NCI-H748 treated with DMSO at 0.1 percent for 48 hours (cell line): ENCODE results near the gene C11orf71.

Source experiments
- DNase-seq: peaks from one replicate; lab custom pipeline; 2025; lab: John Stamatoyannopoulos, UW

The C11orf71 gene

DNA sequence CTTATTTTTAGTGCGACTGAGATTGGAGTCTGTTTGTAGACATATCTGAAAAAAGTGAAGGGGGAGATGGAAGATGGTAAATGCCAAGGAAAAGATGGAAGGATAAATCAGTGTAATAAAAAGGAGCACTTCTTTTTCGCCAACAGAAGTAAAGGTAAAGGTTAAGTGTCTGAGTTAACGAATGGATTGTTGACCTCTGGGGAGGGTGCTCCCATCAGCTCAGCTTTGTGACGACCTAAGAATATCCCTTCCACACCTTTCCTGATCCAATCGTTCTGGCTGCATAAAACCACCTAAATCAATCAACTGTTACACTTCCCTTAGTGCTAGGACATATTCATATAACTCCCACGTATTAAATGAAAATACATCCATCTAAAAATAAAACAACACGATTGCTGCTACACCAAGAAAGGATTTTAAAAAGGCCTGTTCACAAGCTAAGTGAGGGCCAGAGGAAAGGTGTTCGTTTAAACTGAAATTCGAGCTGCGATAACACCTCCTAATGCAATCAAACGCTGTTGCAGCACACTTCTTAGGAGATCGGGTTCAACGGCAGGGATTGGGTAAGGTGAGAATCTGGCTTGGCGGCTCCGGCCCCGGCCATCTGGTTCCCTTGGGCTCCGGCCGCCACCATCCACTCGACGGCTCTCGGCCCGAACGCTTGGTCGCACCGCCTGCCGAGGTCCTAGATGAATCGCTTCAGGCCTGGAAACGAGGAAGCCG lies 658 bp downstream of the C11orf71 start:
- peak; percentile 33 for DNase-seq

GRCh38 chr11:114398303-114398920 lies 1.9 kb downstream of the C11orf71 start:
- no peak for DNase-seq

DNA sequence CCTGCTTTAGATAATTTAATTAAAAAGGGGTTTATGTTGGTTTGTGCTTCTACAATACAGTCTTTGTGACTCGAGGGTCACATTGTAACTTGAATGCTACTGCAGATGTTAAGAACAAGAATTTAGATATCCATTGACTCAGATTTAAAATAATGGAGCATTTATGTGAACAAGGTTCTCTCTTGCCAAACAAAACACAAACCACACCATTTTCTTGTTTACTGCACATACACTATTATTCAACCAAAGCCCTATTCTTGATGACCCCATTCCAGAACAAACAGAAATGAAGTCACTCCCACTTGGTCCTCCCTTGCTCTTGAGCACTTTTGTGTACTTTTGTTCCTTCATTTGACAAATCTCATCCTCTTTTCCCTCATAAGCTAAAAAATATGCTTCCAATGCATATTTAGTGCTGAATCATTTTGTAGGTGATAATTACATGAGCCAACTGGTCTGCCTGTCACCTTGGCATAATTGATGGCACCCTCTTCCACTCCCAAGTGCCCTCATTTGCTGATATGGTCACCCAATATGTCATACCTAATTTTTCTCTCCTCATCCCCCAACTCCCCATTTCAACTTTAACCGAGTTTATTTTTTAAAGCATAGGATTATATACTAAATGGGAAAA lies 2.8 kb downstream of the C11orf71 start:
- no peak for DNase-seq

DNA sequence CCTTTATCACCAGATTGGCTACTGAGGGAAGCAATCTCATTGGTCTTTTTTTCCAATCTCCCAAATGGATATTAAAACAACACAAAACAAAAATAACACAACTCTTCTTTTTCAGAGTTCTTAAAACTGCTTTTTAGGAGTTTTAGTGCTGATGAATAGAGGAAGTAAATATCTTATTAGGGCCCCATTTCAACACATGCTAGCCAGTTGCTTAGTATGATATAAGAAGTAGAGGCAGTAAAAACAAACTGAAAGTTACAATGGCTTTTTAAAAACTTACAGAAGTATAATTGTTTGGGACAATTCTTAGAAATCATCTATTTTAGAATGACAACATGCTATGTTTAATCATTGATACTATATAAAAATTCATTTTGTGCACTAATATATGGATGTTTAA lies 3.4 kb downstream of the C11orf71 start:
- DNase-seq, result no peak

GRCh38 chr11:114395736-114396135 lies 4.6 kb downstream of the C11orf71 start:
- DNase-seq, result no peak

GRCh38 chr11:114392735-114393667 lies 7.3 kb downstream of the C11orf71 start:
- DNase-seq, result no peak

GRCh38 chr11:114386545-114386944 lies 13.8 kb downstream of the C11orf71 start:
- no peak for DNase-seq

DNA sequence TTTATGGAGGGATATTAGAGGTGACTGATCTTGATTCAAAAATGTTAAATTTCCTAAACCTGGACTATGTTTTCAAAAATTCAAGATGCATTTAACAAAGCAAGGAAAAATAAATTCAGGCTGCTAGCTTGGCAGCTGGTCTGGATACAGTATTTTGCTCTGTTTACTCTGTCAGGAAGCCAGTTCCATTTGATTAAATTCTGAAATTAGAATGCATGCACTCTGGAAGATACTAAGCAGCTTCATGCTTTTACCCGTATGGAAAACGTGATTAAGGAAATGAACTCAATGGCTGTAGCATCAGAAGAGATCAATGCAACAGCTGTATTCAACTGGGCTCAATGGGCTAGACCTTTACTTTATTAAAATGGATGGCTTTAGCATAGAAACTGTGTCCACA lies 14.2 kb downstream of the C11orf71 start:
- DNase-seq, result no peak

GRCh38 chr11:114384487-114384886 lies 15.8 kb downstream of the C11orf71 start:
- DNase-seq, result no peak

DNA sequence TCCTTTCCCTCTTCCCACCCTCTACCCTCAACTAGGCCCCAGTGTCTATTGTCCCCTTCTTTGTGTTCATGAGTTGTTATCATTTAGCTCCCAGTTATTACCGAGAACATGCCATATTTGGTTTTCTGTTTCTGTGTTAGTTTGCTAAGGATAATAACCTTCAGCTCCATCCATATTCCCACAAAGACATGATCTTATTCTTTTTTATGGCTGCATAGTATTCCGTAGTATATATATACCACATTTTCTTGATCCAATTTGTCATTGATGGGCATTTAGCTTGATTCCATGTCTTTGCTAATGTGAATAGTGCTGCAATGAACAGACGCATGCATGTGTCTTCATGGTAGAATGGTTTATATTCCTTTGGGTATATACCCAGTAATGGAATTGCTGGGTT lies 17.8 kb downstream of the C11orf71 start:
- no peak for DNase-seq

DNA sequence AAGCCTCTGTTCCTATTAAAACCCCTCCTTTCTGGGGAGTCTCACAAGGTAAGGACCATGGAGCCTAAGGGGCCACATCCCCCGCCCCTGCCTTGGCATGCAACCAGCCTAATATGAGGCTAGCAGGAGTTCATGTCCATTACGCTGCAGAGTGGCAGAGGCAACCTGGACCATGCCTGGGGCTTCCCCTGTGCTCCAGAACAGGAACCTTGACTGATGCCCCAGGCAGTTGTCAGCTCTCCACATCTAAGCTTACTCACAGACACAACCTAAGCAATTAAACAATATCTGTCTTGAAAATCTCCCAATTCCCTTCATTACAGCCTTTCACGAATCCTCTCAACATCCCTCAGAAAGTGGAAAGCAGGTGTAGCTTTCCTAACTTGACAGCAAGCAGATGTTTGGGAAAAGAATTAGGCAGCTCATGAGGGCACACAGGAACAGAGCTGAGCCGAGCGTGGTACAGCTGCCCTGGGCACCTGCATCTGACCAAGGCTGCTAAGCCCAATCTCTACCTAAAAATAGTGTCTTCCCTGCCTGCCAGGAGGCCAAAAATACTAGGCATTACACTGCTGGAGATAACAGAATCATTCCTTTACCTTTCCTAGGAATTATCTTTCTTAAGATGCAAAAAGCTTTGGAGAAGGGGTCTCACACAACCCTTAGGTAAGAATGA lies 20.8 kb downstream of the C11orf71 start:
- no peak for DNase-seq

GRCh38 chr11:114377612-114378267 lies 22.6 kb downstream of the C11orf71 start:
- no peak for DNase-seq

DNA sequence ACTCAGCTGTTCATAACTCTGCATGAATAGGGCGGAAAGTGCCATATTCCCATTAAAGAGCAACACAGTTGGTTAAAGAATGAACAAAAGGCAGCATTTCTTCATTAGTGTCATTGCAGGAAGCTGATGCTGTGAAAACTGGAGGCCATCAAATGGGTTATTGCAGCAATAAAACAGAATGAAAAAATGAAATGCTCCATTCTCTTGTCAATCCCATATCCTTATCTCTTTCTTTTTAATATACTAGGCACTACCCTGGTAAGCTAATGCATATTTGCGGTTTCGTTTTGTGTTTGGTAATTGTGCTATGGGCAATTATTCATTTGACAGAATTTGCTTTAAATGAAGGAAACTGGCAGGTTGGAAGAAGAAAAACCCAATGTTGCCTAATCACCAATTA lies 25.3 kb downstream of the C11orf71 start:
- DNase-seq, result no peak

- no peak for DNase-seq
Measured at GRCh38 chr11:114368918-114369680, 31.2 kb downstream of the C11orf71 start.

DNA sequence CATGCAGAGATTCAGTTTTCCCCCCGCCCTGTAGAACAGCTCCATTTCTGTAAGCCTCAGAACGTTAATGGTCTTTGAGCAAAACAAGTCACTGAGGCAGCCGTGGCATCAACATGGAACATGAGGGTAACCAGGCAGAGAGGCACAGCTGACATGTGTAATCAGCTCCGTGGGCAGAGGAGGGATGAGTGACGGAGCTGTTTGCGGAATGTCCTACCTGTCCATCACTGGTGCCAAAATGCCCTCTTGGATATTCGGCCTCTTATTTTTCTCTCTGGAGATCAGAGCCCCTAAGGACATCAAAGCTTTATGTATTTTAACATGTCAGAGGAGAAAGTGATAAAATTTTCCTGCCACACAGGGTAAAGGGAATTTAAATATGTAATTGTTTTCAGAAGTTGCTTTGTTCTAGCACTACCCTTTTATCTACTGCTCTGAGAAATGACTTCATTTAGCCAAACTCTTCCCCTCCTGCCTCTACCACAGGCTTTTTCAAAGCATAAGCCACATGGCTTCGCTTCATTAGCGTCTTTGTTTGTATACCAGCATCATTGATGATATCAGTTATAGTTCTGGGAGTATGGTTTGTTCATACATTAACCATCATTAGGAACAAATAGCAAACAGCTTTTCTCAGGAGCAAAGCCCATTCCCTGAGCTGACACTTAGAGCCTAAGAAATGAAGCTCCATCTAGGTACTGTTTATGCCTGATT lies 32.9 kb downstream of the C11orf71 start:
- DNase-seq, result no peak

DNA sequence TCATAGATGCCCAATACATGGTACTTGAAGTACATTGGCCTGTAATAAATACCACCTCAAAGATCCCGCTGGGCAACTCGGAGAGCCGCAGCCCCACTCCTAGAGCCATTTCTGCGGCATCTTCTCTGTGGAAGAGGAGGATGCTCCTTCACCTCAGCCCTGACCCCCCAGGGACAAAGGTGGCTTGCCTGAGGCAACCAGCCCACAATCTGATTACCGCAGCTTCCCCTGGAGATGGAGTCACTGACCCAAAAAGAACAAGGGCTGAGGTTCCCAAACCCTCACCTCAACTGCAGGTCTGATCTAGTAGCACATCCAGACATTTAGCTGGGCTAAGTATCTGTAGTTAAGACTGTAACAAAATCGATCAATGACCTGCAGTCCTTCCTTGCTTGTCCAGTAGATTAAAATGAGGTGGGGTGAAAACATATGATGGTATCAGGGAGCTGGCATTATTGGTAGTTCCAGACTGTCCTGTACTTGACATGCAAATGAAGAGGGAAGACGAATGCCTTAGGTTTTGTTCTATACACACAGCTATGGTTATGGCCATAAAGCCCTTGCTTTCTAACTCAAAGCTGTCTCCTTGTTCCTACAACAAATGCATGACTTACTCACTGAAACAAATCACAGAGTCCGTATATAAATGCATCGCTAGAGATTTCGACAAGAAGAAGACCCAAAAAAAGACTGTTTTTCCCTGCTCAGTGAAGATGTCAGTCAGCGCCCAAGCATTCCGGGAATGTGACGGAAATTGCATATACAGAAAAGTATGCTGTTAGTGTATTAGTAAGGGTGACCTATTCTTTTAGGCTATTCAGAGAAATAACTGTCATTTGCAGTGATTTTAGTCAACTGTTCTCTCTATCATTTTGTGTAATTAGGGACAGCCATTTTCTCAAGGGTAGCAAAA lies 33.7 kb downstream of the C11orf71 start:
- DNase-seq, result no peak

DNA sequence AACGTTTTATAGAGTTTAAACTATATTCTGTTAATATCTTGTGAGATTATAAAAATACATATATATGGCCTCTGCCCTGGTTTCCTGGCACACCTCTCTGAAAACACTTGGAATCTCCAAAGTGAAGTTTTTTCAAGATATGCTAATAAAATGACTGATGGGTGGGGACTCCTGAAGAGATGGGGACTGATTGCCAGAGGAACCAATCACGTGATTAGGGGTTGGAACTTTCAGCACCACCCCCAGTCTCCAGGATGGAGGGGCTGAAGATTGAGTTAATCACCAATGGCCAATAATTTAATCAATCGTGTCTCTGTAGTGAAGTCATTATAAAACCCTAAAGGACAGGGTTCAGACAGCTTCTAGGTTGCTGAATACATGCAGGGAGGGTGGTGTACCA lies 37.4 kb downstream of the C11orf71 start:
- no peak for DNase-seq

GRCh38 chr11:114362326-114362725 lies 38.0 kb downstream of the C11orf71 start:
- no peak for DNase-seq

DNA sequence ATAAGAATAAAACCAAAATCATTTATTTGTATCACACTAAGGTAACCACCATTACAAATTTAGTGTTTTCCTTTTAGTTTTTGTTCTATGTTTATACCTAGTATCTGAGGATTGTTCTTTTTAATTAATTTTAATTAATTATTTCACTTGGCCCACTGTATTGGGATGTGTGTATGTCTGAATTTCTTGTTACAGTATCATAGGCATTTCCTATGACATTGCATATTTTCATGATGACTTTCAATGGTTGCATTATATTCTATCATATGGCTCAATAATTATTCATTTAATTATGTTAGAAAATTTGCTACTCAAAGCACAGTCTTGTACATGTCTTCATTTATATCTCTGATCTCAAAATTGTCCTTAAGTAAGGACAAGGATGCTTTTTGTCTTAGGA lies 41.0 kb downstream of the C11orf71 start:
- no peak for DNase-seq
